Natural killer cell treated with Interleukin-12 subunit alpha and Interleukin-12 subunit beta and Interleukin-15 and Interleukin-18, amount 100 ng/mL, for 72 hours (primary cell): ENCODE measurements around the gene GPR55. TPM values are rescaled to one million over a fixed set of nuclear protein-coding genes. Genes with fewer than 3 reads are reported as not detected.
A peak's percentile ranks its signal among the peaks of the same experiment; 100 is the strongest.

Experiments
- ATAC-seq, 2 donors: fragments of 150-1000 bp; cut with Tn5 transposase in 1 of 2; sonication (Bioruptor Pico), chemical (Tn5 transposase) in 1 of 2; 2 replicates each; pipeline ENCODE4 v1.10.0; 2021
- DNase-seq: peaks from one replicate; pipeline ENCODE4 v3.0.0; 2022; ENCODE audit warnings: low spot score
- H3K27ac Mint-ChIP-seq, 2 donors: 1 replicate in 1 of 2; 2 replicates in 1 of 2; pipeline ENCODE4 v1.8.0; 2022; ENCODE audit warnings: mixed read lengths in 2 of 2, mild to moderate bottlenecking in 1 of 2, moderate library complexity in 1 of 2
- H3K27me3 Mint-ChIP-seq, 2 donors: 1 replicate in 1 of 2; 2 replicates in 1 of 2; pipeline ENCODE4 v1.8.0; 2022; ENCODE audit warnings: mixed read lengths in 2 of 2
- H3K36me3 Mint-ChIP-seq: one replicate; pipeline ENCODE4 v1.8.0; 2022; ENCODE audit warnings: mixed read lengths
- H3K4me1 Mint-ChIP-seq, 2 donors: 1 replicate in 1 of 2; 2 replicates in 1 of 2; pipeline ENCODE4 v1.8.0; 2022; ENCODE audit warnings: low read depth in 2 of 2, mixed read lengths in 2 of 2, mild to moderate bottlenecking in 1 of 2
- H3K4me3 Mint-ChIP-seq: one replicate; pipeline ENCODE4 v1.8.0; 2022; ENCODE audit warnings: mixed read lengths
- H3K9me3 Mint-ChIP-seq: 2 replicates; pipeline ENCODE4 v1.8.0; 2022; ENCODE audit warnings: mixed read lengths
- total RNA-seq, 2 donors: library from RNA; stranded (reverse); gene quantifications; one replicate each; pipeline ENCODE4 v1.2.3, GENCODE V29; 2022

GPR55 gene
- total RNA-seq, 2 donors from 2014 or later: 0.26 to 5.5 TPM

- H3K9me3 Mint-ChIP-seq: no peaks in the 10 kb centered on the region
- no peak overlapping the region for H3K27ac Mint-ChIP-seq
- H3K4me1 Mint-ChIP-seq: peaks cover 2 to 9% of the 10 kb centered on the region in 2 donors
- H3K27me3 Mint-ChIP-seq: peaks cover 56 to 81% of the 10 kb centered on the region in 2 donors
- H3K4me3 Mint-ChIP-seq: no peak overlapping the region
- DNase-seq (no peak), ATAC-seq (no peak)
- peaks cover 4% of the 10 kb centered on the region for H3K36me3 Mint-ChIP-seq
Observed at GRCh38 chr2:230913406-230914143, 11.5 kb downstream of the GPR55 start.

GRCh38 chr2:230912724-230913123 is 12.3 kb downstream of the GPR55 start:
- no peaks in the 10 kb centered on the region for H3K9me3 Mint-ChIP-seq
- ATAC-seq (no peak), DNase-seq (no peak)
- H3K36me3 Mint-ChIP-seq: peaks cover 4% of the 10 kb centered on the region
- peaks cover 7 to 9% of the 10 kb centered on the region in 2 donors for H3K4me1 Mint-ChIP-seq
- H3K4me3 Mint-ChIP-seq: no peak overlapping the region
- peaks cover 57 to 78% of the 10 kb centered on the region in 2 donors for H3K27me3 Mint-ChIP-seq
- no peak overlapping the region for H3K27ac Mint-ChIP-seq

GRCh38 chr2:230912046-230912445 is 13.0 kb downstream of the GPR55 start:
- no peak overlapping the region for H3K27ac Mint-ChIP-seq
- peaks cover 7 to 9% of the 10 kb centered on the region in 2 donors for H3K4me1 Mint-ChIP-seq
- H3K9me3 Mint-ChIP-seq: no peaks in the 10 kb centered on the region
- DNase-seq (no peak), ATAC-seq (no peak)
- peaks cover 57 to 72% of the 10 kb centered on the region in 2 donors for H3K27me3 Mint-ChIP-seq
- H3K4me3 Mint-ChIP-seq: no peak overlapping the region
- H3K36me3 Mint-ChIP-seq: peaks cover 4% of the 10 kb centered on the region

GRCh38 chr2:230910546-230911177 is 14.4 kb downstream of the GPR55 start:
- DNase-seq (no peak), ATAC-seq (no peak)
- Mint-ChIP-seq H3K36me3 (peaks cover 4% of the 10 kb centered on the region), H3K4me1 (peaks cover 15% of the 10 kb centered on the region in 2 donors), H3K27ac (no peak overlapping the region), H3K9me3 (no peaks in the 10 kb centered on the region), H3K4me3 (no peak overlapping the region), H3K27me3 (peaks cover 59 to 62% of the 10 kb centered on the region in 2 donors)

GRCh38 chr2:230909841-230910545 is 15.0 kb downstream of the GPR55 start:
- H3K36me3 Mint-ChIP-seq: peaks cover 4% of the 10 kb centered on the region
- H3K27me3 Mint-ChIP-seq: peaks cover 56 to 59% of the 10 kb centered on the region in 2 donors
- no peak overlapping the region for H3K27ac Mint-ChIP-seq
- DNase-seq: no peak
- peaks cover 16 to 21% of the 10 kb centered on the region in 2 donors for H3K4me1 Mint-ChIP-seq
- H3K9me3 Mint-ChIP-seq: no peaks in the 10 kb centered on the region
- no peak for ATAC-seq
- H3K4me3 Mint-ChIP-seq: no peak overlapping the region

GRCh38 chr2:230908595-230909191 is 16.3 kb downstream of the GPR55 start:
- ATAC-seq: peak in 1 of 2 donors; percentile 25
- Mint-ChIP-seq H3K4me3 (no peak overlapping the region), H3K27me3 (peaks cover 48 to 55% of the 10 kb centered on the region in 2 donors), H3K36me3 (peaks cover 4% of the 10 kb centered on the region), H3K9me3 (no peaks in the 10 kb centered on the region), H3K27ac (peak overlapping the region in 1 of 2 donors; percentile 53), H3K4me1 (peaks cover 16 to 21% of the 10 kb centered on the region in 2 donors)
- no peak for DNase-seq

GRCh38 chr2:230908092-230908594 is 16.9 kb downstream of the GPR55 start:
- no peaks in the 10 kb centered on the region for H3K36me3 Mint-ChIP-seq
- H3K27me3 Mint-ChIP-seq: peaks cover 48 to 55% of the 10 kb centered on the region in 2 donors
- no peaks in the 10 kb centered on the region for H3K9me3 Mint-ChIP-seq
- DNase-seq (no peak), ATAC-seq (peak in 1 of 2 donors; percentile 38)
- H3K4me1 Mint-ChIP-seq: peaks cover 16 to 21% of the 10 kb centered on the region in 2 donors
- no peak overlapping the region for H3K4me3 Mint-ChIP-seq
- H3K27ac Mint-ChIP-seq: peak overlapping the region in 1 of 2 donors; percentile 53

GRCh38 chr2:230907361-230908091 is 17.5 kb downstream of the GPR55 start:
- ATAC-seq (no peak), DNase-seq (no peak)
- Mint-ChIP-seq H3K4me3 (no peak overlapping the region), H3K4me1 (peaks cover 16 to 21% of the 10 kb centered on the region in 2 donors), H3K27ac (no peak overlapping the region), H3K36me3 (no peaks in the 10 kb centered on the region), H3K9me3 (no peaks in the 10 kb centered on the region), H3K27me3 (peaks cover 48 to 55% of the 10 kb centered on the region in 2 donors)

- ATAC-seq (no peak), DNase-seq (no peak)
- H3K4me1 Mint-ChIP-seq: peaks cover 19 to 21% of the 10 kb centered on the region in 2 donors
- H3K27me3 Mint-ChIP-seq: peaks cover 47 to 59% of the 10 kb centered on the region in 2 donors
- H3K27ac Mint-ChIP-seq: peak overlapping the region in 1 of 2 donors; percentile 58
- H3K4me3 Mint-ChIP-seq: no peak overlapping the region
- no peaks in the 10 kb centered on the region for H3K9me3 Mint-ChIP-seq
- H3K36me3 Mint-ChIP-seq: no peaks in the 10 kb centered on the region
Observed at GRCh38 chr2:230906471-230907230, 18.4 kb downstream of the GPR55 start.

- DNase-seq (no peak), ATAC-seq (no peak)
- Mint-ChIP-seq H3K27ac (peak overlapping the region in 1 of 2 donors; percentile 58), H3K27me3 (peaks cover 47 to 57% of the 10 kb centered on the region in 2 donors), H3K9me3 (no peaks in the 10 kb centered on the region), H3K4me3 (no peak overlapping the region), H3K4me1 (peaks cover 12 to 21% of the 10 kb centered on the region in 2 donors), H3K36me3 (no peaks in the 10 kb centered on the region)
Observed at GRCh38 chr2:230905448-230906421, 19.3 kb downstream of the GPR55 start.

GRCh38 chr2:230904856-230905447 is 20.1 kb downstream of the GPR55 start:
- Mint-ChIP-seq H3K4me3 (no peak overlapping the region), H3K36me3 (no peaks in the 10 kb centered on the region), H3K9me3 (no peaks in the 10 kb centered on the region), H3K4me1 (peaks cover 11 to 21% of the 10 kb centered on the region in 2 donors), H3K27me3 (peaks cover 47 to 54% of the 10 kb centered on the region in 2 donors), H3K27ac (peak overlapping the region in 1 of 2 donors; percentile 35)
- no peak for ATAC-seq
- no peak for DNase-seq
